ENCODE data around the gene CCHCR1.

CCHCR1 gene

GRCh38 chr6:31107052-31107451 lies 50.5 kb downstream of the CCHCR1 start:
- no peak for DNase-seq (ENCODE audit: low read depth, low spot score)

DNA sequence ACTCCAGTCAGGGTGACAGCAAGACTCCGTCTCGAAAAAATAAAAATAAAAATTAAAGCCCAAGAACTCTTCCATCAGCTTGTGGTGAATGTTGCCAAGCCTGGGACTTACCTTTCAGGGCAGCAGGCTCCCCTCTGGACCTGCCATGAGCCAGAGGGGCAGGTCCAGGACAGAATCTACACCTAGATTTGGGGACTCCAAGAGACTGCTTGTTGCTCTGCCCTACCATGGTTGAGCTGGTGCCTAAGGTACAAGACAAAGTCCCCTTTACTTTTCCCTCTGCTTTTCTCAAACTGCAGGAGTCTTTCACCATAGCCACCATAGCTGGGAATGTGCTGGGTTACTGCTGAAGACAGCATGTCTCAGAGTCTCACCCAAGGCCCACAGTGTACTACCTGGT lies 54.5 kb downstream of the CCHCR1 start:
- no peak for DNase-seq (ENCODE audit: low read depth, low spot score)

GRCh38 chr6:31098449-31098938 lies 59.1 kb downstream of the CCHCR1 start:
- no peak for DNase-seq (ENCODE audit: low read depth, low spot score)

DNA sequence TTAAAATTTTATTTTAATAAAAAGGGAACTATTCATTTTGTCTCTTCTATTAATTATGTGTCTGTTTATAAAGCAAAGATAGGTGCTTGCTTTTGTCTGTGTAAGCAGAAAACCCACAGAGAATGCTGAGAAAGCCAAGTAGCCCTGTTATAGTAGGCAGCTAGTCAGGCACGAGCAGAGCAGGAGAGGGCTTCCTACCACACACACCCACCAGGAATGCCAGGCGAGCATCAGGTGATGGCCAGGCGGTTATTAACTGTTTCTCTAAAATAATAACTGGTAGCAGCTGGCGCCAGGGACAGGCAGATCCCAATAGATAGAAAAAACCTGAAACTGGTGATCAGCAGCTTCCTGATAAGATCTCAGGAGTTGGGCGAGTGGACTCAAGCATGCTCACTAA lies 60.9 kb downstream of the CCHCR1 start:
- no peak for DNase-seq (ENCODE audit: low read depth, low spot score)

GRCh38 chr6:31096215-31096614 lies 61.4 kb downstream of the CCHCR1 start:
- no peak for DNase-seq (ENCODE audit: low read depth, low spot score)

GRCh38 chr6:31094389-31094881 lies 63.2 kb downstream of the CCHCR1 start:
- DNase-seq (ENCODE audit: low read depth, low spot score): no peak

DNA sequence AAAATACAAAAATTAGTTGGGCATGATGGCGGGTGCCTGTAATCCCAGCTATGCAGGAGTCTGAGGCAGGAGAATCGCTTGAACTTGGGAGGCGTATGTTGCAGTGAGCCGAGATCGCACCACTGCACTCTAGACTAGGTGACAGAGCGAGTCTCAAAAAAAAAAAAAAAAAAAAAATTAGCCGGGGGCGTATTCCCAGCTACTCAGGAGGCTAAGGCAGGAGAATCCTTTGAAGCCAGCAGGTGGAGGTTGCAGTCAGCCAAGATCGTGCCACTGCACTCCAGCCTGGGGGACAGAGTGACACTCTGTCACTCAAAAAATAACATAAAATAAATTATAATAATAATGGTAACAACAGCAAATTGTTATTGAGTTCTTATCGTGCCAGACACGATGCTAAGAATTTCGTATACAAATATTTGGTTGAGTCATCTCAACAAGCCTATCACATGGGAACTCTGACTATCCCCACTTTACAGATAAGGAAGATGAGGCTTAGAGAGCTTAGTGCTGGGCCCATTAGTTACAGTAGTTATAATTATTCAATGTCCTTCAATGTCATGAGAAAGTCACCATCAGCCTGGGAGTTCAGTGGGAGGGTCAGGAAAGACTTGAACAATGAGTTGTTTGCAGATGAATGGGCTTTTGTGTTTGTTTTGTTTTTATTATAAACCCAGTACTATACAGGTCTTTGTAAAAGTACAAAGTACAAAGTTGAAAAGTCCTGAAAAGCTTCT lies 64.7 kb downstream of the CCHCR1 start:
- DNase-seq (ENCODE audit: low read depth, low spot score): no peak

Measured in activated naive CD8-positive, alpha-beta T cell treated with anti-CD3 and anti-CD28 coated beads, Interleukin-2, amount 50 U/mL, for 16 hours (primary cell).